A549 treated with AZD2906 at 1 μM for 4 hours (cell line): Measurements from ENCODE around the gene TP63. TPM values are rescaled to one million over a fixed set of nuclear protein-coding genes. Genes with fewer than 3 reads are reported as not detected.

Experiments
- total RNA-seq: library from RNA; stranded (reverse); fragments of 200-300 nt; extraction: Qiagen RNA extraction; gene quantifications from 5 replicates; pipeline ENCODE4 v1.2.3, GENCODE V29; 2022

The TP63 gene
- 0.08 to 0.22 TPM (median 0.18 TPM) in 5 replicates for total RNA-seq

GRCh38 chr3:189631373-189631408 lies at the start of gene TP63:
TP63 (plus strand) TSS chr3:189631389; CDS start chr3:189631516, 127 bp downstream.

